K562 (cell line): ENCODE results near the gene BPHL. TPM values are rescaled to one million over a fixed set of nuclear protein-coding genes. Genes with fewer than 3 reads are reported as not detected.

Experiments used
- CREB1 ChIP-seq, 2 experiments: sonication (generic) in 1 of 2; formaldehyde crosslinking in 1 of 2; IDR thresholded peaks; 2 replicates each; pipeline versions ENCODE4 v1.6.1 to v1.8.0; 2012 to 2022; ENCODE audit warnings: inconsistent platforms in 1 of 2, mild to moderate bottlenecking in 1 of 2, missing genetic modification reagents in 1 of 2, moderate library complexity in 1 of 2
- SIN3A ChIP-seq, 2 experiments: fragments of 150-350 bp in 1 of 2; IDR thresholded peaks; 2 replicates each; pipeline ENCODE4 v1.6.1; 2011 to 2016; ENCODE audit warnings: borderline replicate concordance in 2 of 2, low read depth in 2 of 2, low read length in 2 of 2, mild to moderate bottlenecking in 2 of 2, moderate library complexity in 2 of 2; ENCODE audit not compliant: control insufficient read depth in 1 of 2
- SREBF1 ChIP-seq: fragments of 150-350 bp; IDR thresholded peaks from 2 replicates; pipeline ENCODE4 v1.6.1; 2014; ENCODE audit warnings: antibody characterized with exemption, low read depth, low read length, borderline replicate concordance
- SRSF1 ChIP-seq: fragments of 200-400 bp; formaldehyde crosslinking; IDR thresholded peaks from 2 replicates; pipeline ENCODE4 v1.6.1; 2017; ENCODE audit warnings: mild to moderate bottlenecking, low read depth, low read length, moderate library complexity
- SRSF3 ChIP-seq: fragments of 200-400 bp; formaldehyde crosslinking; IDR thresholded peaks from 2 replicates; pipeline ENCODE4 v1.6.1; 2016; ENCODE audit warnings: mild to moderate bottlenecking, low read length, moderate library complexity; ENCODE audit not compliant: insufficient read depth
- TCF7 ChIP-seq: sonication (generic); IDR thresholded peaks from 2 replicates; pipeline ENCODE4 v1.6.1; 2016; ENCODE audit warnings: antibody characterized with exemption, borderline replicate concordance
- TCF7L2 ChIP-seq: fragments of 150-350 bp; IDR thresholded peaks from 2 replicates; pipeline ENCODE4 v1.6.1; 2016; ENCODE audit warnings: low read depth, mild to moderate bottlenecking, low read length, moderate library complexity
- ZNF146 ChIP-seq: IDR thresholded peaks from one replicate; pipeline ENCODE4 v1.6.1; 2018; ENCODE audit warnings: missing compliant biosample characterization; ENCODE audit not compliant: unreplicated experiment
- ZNF174 ChIP-seq: fragments of 250-450 bp; sonication (Bioruptor Pico); IDR thresholded peaks from 2 replicates; pipeline ENCODE4 v1.4.0; 2020; ENCODE audit warnings: mild to moderate bottlenecking
- ZNF232 ChIP-seq: sonication (generic); formaldehyde crosslinking; IDR thresholded peaks from 2 replicates; pipeline ENCODE4 v1.8.0; 2022; ENCODE audit warnings: mild to moderate bottlenecking, missing genetic modification reagents
- polyA plus RNA-seq, 8 experiments: library from polyadenylated mRNA; depleted of rRNA in 4 of 8; stranded (reverse) in 5 of 8; unstranded in 3 of 8; fragments of >200 nt; fragmentation: Nextera tagmentation in 2 of 8; fragmentation: Illumina TruSeq in 1 of 8; extraction: Ambion mirVana in 2 of 8; extraction: Trizol in 1 of 8; gene quantifications; 2 replicates each; pipeline versions ENCODE4 v1.2.1 to v1.2.3, GENCODE V29; 2011 to 2014; ENCODE audit warnings: inconsistent platforms in 1 of 8, missing spikeins in 1 of 8
- total RNA-seq, 7 experiments: library from RNA; depleted of rRNA in 6 of 7; stranded (reverse); fragments of >200 nt in 6 of 7; fragmentation: Illumina TruSeq in 2 of 7; extraction: Trizol in 2 of 7; gene quantifications; 2 replicates each; pipeline versions ENCODE4 v1.2.1 to v1.2.3, GENCODE V29; 2011 to 2021; ENCODE audit warnings: low replicate concordance in 1 of 7
- TF ChIP-seq, protein P1 (sequence below): fragments of 250-450 bp; sonication (Bioruptor Pico); IDR thresholded peaks from 2 replicates; pipeline ENCODE4 v1.4.0; 2020; ENCODE audit warnings: borderline replicate concordance
- TF ChIP-seq, protein P2 (sequence below): fragments of 200-800 bp; sonication (Bioruptor generic); IDR thresholded peaks from 2 replicates; pipeline ENCODE4 v1.6.1; 2017; ENCODE audit warnings: missing genetic modification characterization, missing compliant biosample characterization
- TF ChIP-seq, protein P3 (sequence below): sonication (generic); formaldehyde crosslinking; IDR thresholded peaks from 2 replicates; pipeline ENCODE4 v1.8.1; 2023; ENCODE audit warnings: missing genetic modification reagents, mild to moderate bottlenecking, borderline replicate concordance
- TF ChIP-seq, protein P4 (sequence below): sonication (generic); formaldehyde crosslinking; IDR thresholded peaks from 2 replicates; pipeline ENCODE4 v1.9.0; 2022; ENCODE audit warnings: mild to moderate bottlenecking, missing genetic modification reagents

BPHL gene
- total and polyA plus RNA-seq, 9 of the 15 experiments (the other 6 are each of a cell fraction or from before 2014, with no cell fraction given), result 3.5 to 17.4 (median 8.2) TPM

DNA sequence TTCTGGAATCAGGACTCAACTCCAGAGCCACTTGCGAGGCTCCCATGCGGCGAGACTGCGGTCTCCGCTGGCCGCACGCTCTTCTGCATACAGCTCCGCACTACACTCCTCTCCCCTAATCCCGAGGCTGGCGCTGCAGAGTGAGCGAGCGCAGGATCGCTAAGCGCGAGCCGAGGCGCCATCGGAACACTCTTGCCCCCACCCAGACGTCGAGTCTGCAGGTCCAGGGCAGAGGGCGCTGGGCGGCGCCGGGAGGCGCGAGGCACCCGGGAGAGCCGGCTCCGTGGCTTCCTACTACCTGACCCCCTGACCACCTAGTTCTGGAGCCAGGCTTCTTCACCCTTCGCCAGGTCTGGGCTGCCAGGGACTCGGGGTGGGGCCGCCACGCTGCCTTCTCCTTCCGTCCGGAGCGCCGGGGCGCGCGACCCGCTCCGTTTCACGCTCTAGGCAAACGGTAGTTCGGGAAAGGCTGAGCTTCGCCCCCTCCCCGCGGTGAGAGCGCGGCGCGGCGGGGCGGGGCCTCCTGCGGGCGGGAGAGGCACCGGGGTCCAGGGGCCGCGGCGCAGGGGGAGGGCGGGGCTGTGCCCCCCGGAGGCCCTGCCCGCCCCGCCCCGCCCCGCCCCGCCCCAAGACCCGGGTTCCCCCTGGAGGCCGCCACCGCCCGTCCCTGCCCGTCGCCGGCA lies 44.2 kb downstream of the BPHL start (continued):
- TF ChIP-seq, protein P1, sequence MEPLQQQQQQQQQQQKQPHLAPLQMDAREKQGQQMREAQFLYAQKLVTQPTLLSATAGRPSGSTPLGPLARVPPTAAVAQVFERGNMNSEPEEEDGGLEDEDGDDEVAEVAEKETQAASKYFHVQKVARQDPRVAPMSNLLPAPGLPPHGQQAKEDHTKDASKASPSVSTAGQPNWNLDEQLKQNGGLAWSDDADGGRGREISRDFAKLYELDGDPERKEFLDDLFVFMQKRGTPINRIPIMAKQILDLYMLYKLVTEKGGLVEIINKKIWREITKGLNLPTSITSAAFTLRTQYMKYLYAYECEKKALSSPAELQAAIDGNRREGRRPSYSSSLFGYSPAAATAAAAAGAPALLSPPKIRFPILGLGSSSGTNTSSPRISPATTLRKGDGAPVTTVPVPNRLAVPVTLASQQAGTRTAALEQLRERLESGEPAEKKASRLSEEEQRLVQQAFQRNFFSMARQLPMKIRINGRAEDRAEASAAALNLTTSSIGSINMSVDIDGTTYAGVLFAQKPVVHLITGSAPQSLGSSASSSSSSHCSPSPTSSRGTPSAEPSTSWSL (CRISPR knock-in tag), result peak; percentile 91; the same call in 1 of the 2 replicates
- no peak for TF ChIP-seq SRSF1
- TF ChIP-seq ZNF232, result no peak
- TF ChIP-seq ZNF146 (CRISPR knock-in tag), result no peak
- no peak for TF ChIP-seq TCF7L2
- TF ChIP-seq, protein P2, sequence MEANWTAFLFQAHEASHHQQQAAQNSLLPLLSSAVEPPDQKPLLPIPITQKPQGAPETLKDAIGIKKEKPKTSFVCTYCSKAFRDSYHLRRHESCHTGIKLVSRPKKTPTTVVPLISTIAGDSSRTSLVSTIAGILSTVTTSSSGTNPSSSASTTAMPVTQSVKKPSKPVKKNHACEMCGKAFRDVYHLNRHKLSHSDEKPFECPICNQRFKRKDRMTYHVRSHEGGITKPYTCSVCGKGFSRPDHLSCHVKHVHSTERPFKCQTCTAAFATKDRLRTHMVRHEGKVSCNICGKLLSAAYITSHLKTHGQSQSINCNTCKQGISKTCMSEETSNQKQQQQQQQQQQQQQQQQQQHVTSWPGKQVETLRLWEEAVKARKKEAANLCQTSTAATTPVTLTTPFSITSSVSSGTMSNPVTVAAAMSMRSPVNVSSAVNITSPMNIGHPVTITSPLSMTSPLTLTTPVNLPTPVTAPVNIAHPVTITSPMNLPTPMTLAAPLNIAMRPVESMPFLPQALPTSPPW, result peak; percentile 97
- TF ChIP-seq, protein P3, sequence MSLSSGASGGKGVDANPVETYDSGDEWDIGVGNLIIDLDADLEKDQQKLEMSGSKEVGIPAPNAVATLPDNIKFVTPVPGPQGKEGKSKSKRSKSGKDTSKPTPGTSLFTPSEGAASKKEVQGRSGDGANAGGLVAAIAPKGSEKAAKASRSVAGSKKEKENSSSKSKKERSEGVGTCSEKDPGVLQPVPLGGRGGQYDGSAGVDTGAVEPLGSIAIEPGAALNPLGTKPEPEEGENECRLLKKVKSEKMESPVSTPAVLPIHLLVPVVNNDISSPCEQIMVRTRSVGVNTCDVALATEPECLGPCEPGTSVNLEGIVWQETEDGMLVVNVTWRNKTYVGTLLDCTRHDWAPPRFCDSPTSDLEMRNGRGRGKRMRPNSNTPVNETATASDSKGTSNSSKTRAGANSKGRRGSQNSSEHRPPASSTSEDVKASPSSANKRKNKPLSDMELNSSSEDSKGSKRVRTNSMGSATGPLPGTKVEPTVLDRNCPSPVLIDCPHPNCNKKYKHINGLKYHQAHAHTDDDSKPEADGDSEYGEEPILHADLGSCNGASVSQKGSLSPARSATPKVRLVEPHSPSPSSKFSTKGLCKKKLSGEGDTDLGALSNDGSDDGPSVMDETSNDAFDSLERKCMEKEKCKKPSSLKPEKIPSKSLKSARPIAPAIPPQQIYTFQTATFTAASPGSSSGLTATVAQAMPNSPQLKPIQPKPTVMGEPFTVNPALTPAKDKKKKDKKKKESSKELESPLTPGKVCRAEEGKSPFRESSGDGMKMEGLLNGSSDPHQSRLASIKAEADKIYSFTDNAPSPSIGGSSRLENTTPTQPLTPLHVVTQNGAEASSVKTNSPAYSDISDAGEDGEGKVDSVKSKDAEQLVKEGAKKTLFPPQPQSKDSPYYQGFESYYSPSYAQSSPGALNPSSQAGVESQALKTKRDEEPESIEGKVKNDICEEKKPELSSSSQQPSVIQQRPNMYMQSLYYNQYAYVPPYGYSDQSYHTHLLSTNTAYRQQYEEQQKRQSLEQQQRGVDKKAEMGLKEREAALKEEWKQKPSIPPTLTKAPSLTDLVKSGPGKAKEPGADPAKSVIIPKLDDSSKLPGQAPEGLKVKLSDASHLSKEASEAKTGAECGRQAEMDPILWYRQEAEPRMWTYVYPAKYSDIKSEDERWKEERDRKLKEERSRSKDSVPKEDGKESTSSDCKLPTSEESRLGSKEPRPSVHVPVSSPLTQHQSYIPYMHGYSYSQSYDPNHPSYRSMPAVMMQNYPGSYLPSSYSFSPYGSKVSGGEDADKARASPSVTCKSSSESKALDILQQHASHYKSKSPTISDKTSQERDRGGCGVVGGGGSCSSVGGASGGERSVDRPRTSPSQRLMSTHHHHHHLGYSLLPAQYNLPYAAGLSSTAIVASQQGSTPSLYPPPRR (CRISPR knock-in tag), result no peak
- TF ChIP-seq SREBF1, result no peak
- TF ChIP-seq, protein P4, sequence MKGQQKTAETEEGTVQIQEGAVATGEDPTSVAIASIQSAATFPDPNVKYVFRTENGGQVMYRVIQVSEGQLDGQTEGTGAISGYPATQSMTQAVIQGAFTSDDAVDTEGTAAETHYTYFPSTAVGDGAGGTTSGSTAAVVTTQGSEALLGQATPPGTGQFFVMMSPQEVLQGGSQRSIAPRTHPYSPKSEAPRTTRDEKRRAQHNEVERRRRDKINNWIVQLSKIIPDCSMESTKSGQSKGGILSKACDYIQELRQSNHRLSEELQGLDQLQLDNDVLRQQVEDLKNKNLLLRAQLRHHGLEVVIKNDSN (CRISPR knock-in tag), result no peak
- TF ChIP-seq SRSF3, result no peak
- TF ChIP-seq CREB1 (IDR thresholded peaks at IDR 0.05), result peak; percentile 15; the same call in 1 of the 2 replicates
- no peak for TF ChIP-seq CREB1 (CRISPR knock-in tag; IDR thresholded peaks at IDR 0.05)
- no peak for TF ChIP-seq TCF7
- 0 out of 4 replicates have a peak, but pooled peaks of 1 of the 2 experiments have one; percentile 6 for TF ChIP-seq SIN3A (IDR thresholded peaks at IDR 0.05; ENCODE audit: borderline replicate concordance in 2 of 2, control insufficient read depth in 1 of 2, low read depth in 2 of 2, low read length in 2 of 2)
- no peak for TF ChIP-seq ZNF174
